NCI-H2171 treated with DMSO at 0.1 percent for 48 hours (cell line): ENCODE results near the gene ZBED4.

Experiments
- DNase-seq: peaks from one replicate; lab custom pipeline; 2025; lab: John Stamatoyannopoulos, UW

The ZBED4 gene

GRCh38 chr22:49878206-49878605 is 24.6 kb downstream of the ZBED4 start:
- no peak for DNase-seq

GRCh38 chr22:49879871-49880270 is 26.2 kb downstream of the ZBED4 start:
- no peak for DNase-seq

- no peak for DNase-seq
Observed at GRCh38 chr22:49880281-49880680, 26.6 kb downstream of the ZBED4 start.

GRCh38 chr22:49881856-49882255 is 28.2 kb downstream of the ZBED4 start:
- no peak for DNase-seq

DNA sequence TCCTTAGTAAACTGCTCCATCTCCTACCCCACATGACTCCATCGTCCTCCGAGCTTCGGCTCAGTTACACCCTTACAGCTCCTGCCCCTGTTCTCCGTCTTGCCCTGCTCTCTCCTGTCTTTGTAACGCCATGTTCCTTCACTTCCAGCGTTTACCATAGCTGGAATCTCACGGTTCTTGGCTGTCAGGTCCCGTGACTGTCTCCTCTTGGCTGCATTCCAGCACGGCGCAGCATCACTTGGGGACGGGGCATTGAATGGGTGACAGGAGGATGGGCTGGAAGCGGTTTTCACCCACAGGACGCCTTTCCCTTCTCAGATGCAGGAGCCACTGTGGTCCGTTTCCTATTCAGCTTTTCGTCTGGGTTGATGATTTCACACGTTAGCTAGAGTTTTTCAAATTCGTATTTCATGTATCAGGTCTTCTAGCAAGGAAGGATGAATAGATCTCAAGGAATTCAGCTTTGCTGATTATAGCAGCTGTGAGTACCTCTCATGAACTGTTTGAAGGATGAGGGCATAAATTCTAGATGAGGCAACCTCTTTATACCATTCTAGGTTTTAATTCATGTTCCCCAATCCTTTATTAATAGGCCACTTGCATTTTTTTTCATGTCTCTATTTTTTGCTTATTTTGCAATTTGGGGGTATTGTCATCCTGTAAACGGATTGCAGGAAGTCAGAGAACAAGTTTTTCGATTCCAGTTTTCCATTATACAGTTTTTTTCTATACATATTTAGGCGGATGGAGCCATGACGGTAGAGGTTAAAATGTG is 29.1 kb downstream of the ZBED4 start:
- no peak for DNase-seq

- DNase-seq = no peak
Observed at GRCh38 chr22:49883294-49883640, 29.6 kb downstream of the ZBED4 start.

GRCh38 chr22:49884075-49884474 is 30.4 kb downstream of the ZBED4 start:
- DNase-seq = no peak

- DNase-seq = no peak
Observed at GRCh38 chr22:49884503-49885260, 31.0 kb downstream of the ZBED4 start.

- DNase-seq = no peak
Observed at GRCh38 chr22:49885281-49885680, 31.6 kb downstream of the ZBED4 start.

DNA sequence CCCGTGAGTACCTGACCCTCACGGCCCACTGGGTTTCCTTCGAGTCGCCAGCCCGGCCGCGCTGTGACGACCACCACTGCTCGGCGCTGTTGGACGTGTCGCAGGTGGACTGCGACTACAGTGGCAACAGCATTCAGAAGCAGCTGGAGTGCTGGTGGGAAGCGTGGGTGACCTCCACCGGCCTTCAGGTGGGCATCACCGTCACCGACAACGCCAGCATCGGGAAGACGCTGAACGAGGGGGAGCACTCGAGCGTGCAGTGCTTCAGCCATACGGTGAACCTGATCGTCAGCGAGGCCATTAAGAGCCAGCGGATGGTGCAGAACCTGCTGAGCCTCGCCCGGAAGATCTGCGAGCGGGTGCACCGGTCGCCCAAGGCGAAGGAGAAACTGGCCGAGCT is 32.2 kb downstream of the ZBED4 start:
- DNase-seq = no peak

DNA sequence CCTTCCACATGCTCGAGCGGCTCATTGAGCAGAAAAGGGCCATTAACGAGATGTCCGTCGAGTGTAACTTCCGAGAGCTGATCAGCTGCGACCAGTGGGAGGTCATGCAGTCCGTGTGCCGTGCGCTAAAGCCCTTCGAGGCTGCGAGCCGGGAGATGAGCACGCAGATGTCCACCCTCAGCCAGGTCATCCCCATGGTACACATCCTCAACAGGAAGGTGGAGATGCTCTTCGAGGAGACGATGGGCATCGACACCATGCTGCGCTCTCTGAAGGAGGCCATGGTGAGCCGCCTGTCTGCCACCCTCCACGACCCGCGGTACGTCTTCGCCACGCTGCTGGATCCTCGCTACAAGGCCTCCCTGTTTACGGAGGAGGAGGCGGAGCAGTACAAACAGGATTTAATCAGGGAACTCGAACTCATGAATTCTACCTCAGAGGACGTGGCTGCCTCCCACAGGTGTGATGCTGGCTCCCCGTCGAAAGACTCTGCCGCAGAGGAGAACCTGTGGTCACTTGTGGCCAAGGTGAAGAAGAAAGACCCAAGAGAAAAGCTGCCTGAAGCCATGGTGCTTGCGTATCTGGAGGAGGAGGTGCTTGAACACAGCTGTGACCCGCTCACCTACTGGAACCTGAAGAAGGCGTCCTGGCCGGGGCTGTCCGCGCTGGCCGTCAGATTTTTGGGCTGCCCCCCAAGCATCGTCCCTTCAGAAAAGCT is 32.9 kb downstream of the ZBED4 start:
- DNase-seq = no peak

DNA sequence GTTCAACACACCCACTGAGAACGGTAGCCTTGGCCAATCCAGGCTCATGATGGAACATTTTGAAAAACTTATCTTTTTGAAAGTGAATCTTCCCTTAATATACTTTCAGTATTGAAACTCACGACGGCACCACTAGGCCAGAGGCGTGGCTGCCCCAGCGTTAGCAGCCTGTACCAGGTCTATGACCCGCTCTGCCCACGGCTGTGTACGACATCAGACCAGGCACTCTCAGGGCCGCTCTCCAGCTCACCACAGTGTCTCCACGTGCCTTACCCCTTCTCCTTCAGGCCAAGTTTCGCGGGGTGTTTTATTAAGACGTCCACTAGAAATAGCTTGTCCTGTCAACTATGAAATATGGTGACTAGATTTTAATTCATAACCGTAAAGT is 33.4 kb downstream of the ZBED4 start:
- DNase-seq = no peak

GRCh38 chr22:49887702-49888101 is 34.1 kb downstream of the ZBED4 start:
- peak; percentile 12 for DNase-seq

- DNase-seq = no peak
Observed at GRCh38 chr22:49889071-49889470, 35.4 kb downstream of the ZBED4 start.

- DNase-seq = no peak
Observed at GRCh38 chr22:49892226-49892899, 38.7 kb downstream of the ZBED4 start.

DNA sequence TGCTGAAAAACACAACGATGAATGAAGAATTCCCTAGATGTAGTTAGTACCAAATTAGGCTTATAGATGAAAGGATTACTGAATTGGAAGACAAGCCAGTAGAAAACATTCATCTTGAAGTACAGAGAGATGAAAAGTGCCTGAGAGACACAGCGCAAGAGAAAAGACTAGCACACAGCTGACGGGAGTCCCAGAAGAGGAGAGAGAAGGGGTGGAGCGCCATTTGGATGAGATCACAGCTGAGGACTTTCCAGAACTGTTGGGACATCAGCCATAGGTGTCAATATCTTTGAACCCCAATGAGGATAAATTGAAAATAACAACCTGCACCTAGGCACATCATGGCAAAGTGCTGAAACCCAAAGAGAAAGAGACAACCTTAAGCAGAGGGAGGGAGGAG is 39.4 kb downstream of the ZBED4 start:
- DNase-seq = no peak

- DNase-seq = no peak
Observed at GRCh38 chr22:49894322-49895054, 40.8 kb downstream of the ZBED4 start.

GRCh38 chr22:49896201-49896600 is 42.6 kb downstream of the ZBED4 start:
- DNase-seq = no peak

- no peak for DNase-seq
Observed at GRCh38 chr22:49897015-49897684, 43.5 kb downstream of the ZBED4 start.

DNA sequence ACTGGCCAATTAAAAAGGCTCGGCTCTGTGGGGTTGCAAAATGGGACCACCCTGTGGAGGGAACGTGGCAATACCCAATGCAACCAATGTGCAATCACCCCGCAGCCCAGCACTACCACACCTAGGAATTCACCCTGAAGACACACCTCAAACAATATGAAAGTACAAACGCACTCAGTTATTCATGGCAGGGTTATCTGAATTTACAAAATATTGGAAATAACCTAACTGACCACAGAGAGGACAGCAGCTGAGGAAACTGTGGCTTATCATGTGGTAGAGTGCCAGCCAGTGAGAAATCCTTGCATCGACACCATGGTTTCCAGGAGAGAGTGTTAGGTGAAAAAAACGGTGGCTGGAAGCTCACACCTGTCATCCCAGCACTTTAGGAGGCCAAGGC is 45.9 kb downstream of the ZBED4 start:
- DNase-seq = no peak
